Measurements from ENCODE around the gene TCF3. TPM values are rescaled to one million over a fixed set of nuclear protein-coding genes. Genes with fewer than 3 reads are reported as not detected.
A peak's percentile ranks its signal among the peaks of the same experiment; 100 is the strongest.
"Not testable (repeated sequence)": the region's sequence is repeated elsewhere in the genome, so short reads cannot be mapped to it uniquely, and the experiment has no call there.

TCF3 gene
- total RNA-seq, 2 donors from 2014 or later, result 53.6 to 87.0 TPM

DNA sequence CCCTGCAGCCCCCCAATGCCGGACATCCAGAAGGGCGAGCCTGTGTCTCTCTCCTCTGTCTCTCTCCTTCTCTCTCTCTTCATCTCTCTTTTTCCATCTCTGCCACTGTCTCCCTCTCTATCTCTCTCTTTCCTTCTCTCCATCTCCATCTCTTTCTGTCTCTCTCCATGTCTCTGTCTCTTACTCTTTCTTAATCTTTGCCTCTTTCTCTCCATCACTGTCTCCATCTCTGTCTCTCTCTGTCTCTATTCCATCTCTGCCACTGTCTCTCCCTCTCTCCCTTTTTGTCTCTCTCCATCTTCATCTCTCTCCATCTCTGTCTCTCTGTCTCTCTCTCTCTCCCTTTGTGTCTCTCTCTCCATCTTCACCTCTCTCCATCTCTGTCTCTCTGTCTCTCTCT is 25.7 kb upstream of the TCF3 start:
- H3K9me3 Mint-ChIP-seq, result no peaks in the 10 kb centered on the region
- H3K27ac Mint-ChIP-seq, result no peak overlapping the region
- ATAC-seq (replicated peaks), result no peak
- no peak overlapping the region for H3K4me3 Mint-ChIP-seq
- no peaks in the 10 kb centered on the region for H3K4me1 Mint-ChIP-seq
- H3K27me3 Mint-ChIP-seq, result peaks cover 38% of the 10 kb centered on the region
- H3K36me3 Mint-ChIP-seq (ENCODE audit: low read depth), result no peaks in the 10 kb centered on the region

GRCh38 chr19:1676351-1677266 is 24.2 kb upstream of the TCF3 start:
- ATAC-seq (replicated peaks), result no peak
- Mint-ChIP-seq H3K4me1 (no peaks in the 10 kb centered on the region), H3K36me3 (ENCODE audit: low read depth) (no peaks in the 10 kb centered on the region), H3K9me3 (no peaks in the 10 kb centered on the region), H3K27ac (no peak overlapping the region), H3K4me3 (no peak overlapping the region), H3K27me3 (peaks cover 33% of the 10 kb centered on the region)

GRCh38 chr19:1675633-1676350 is 23.4 kb upstream of the TCF3 start:
- peaks cover 29% of the 10 kb centered on the region for H3K27me3 Mint-ChIP-seq
- no peak overlapping the region for H3K27ac Mint-ChIP-seq
- H3K9me3 Mint-ChIP-seq, result no peaks in the 10 kb centered on the region
- no peaks in the 10 kb centered on the region for H3K4me1 Mint-ChIP-seq
- ATAC-seq (replicated peaks), result no peak
- H3K4me3 Mint-ChIP-seq, result no peak overlapping the region
- no peaks in the 10 kb centered on the region for H3K36me3 Mint-ChIP-seq (ENCODE audit: low read depth)

- Mint-ChIP-seq H3K4me1 (no peaks in the 10 kb centered on the region), H3K27ac (no peak overlapping the region)
These were observed 21.9 kb upstream of the TCF3 start for GRCh38 chr19:1674293-1674679.

DNA sequence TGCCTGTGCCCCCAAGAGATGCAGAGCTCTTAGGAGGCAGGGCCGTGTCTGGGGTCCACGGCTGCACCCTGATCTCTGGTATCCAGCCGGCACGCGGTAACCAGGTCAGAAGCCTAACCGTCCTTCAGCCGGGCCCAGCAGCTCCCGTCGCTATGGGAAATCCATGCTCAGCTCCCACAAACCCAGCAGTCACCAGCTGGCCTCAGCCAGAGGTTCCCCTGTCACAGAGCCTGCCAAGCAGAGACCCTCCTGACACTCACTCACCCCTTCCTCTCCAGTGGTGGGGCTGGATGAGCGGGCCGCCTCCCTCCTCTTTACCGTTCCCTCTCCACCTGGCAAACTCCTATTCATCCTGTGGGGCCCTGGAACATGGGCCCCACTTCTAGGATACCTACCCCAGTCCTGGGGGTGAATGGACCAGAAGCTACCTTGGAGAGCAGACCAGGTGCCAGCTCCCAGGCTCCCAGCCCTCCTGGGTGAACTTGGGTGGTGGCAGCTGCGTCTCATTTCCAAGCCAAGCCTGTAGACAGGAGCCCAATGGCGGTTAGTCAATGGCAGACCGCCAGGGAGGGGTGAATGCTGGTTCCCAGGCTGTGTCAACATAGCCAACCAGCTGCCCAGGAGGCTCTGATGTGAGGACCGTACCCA is 21.4 kb upstream of the TCF3 start:
- no peak overlapping the region for H3K27ac Mint-ChIP-seq
- no peak overlapping the region for H3K4me3 Mint-ChIP-seq
- no peaks in the 10 kb centered on the region for H3K36me3 Mint-ChIP-seq (ENCODE audit: low read depth)
- ATAC-seq (replicated peaks), result no peak
- no peaks in the 10 kb centered on the region for H3K4me1 Mint-ChIP-seq
- H3K27me3 Mint-ChIP-seq, result peaks cover 30% of the 10 kb centered on the region
- H3K9me3 Mint-ChIP-seq, result no peaks in the 10 kb centered on the region

More at GRCh38 chr19:1674293-1674679, 21.9 kb upstream of the TCF3 start:
- H3K36me3 Mint-ChIP-seq (ENCODE audit: low read depth), result no peaks in the 10 kb centered on the region
- H3K27me3 Mint-ChIP-seq, result peaks cover 30% of the 10 kb centered on the region
- H3K4me3 Mint-ChIP-seq, result no peak overlapping the region
- no peak for ATAC-seq (replicated peaks)
- no peaks in the 10 kb centered on the region for H3K9me3 Mint-ChIP-seq

GRCh38 chr19:1672769-1673644 is 20.6 kb upstream of the TCF3 start:
- peaks cover 30% of the 10 kb centered on the region for H3K27me3 Mint-ChIP-seq
- H3K9me3 Mint-ChIP-seq, result no peaks in the 10 kb centered on the region
- no peaks in the 10 kb centered on the region for H3K36me3 Mint-ChIP-seq (ENCODE audit: low read depth)
- H3K4me3 Mint-ChIP-seq, result no peak overlapping the region
- peaks cover 5% of the 10 kb centered on the region for H3K4me1 Mint-ChIP-seq
- H3K27ac Mint-ChIP-seq, result no peak overlapping the region
- ATAC-seq (replicated peaks), result no peak

- H3K4me3 Mint-ChIP-seq, result no peak overlapping the region
- no peaks in the 10 kb centered on the region for H3K9me3 Mint-ChIP-seq
- peaks cover 9% of the 10 kb centered on the region for H3K4me1 Mint-ChIP-seq
- H3K27ac Mint-ChIP-seq, result no peak overlapping the region
- ATAC-seq (replicated peaks), result peak; percentile 63
- H3K36me3 Mint-ChIP-seq (ENCODE audit: low read depth), result no peaks in the 10 kb centered on the region
- H3K27me3 Mint-ChIP-seq, result peaks cover 31% of the 10 kb centered on the region
These were observed 19.8 kb upstream of the TCF3 start for GRCh38 chr19:1672038-1672768.

DNA sequence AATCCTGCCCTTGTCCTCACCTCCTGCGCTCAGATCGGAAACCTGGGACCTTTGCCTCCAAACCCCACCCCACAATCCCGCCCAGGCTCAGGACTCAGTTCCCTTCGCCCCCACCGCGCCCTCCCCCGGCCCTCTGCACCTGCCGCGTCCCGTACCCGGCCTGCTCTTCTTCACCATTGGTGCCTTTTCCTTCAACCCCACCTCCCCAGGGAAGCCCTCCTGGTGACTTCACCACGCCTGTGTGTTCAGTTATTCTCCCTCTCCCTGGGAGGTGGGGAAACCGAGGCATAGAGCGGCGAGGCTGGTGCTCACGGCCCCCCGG is 19.3 kb upstream of the TCF3 start:
- H3K4me3 Mint-ChIP-seq, result peak overlapping the region; percentile 38

DNA sequence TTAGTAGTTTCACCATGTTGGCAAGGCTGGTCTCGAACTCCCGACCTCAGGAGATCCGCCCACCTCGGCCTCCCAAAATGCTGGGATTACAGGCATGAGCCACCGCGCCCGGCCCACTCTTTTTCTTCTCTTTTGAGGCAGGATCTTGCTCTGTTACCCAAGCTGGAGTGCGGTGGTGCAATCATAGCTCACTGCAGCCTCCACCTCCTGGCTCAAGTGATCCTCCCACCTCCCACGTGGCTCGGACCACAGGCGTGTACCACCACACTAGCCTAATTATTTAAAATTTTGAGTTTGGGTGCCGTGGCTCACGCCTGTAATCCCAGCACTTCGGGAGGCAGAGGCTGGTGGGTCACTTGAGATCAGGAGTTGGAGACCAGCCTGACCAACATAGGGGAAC is 18.3 kb upstream of the TCF3 start:
- not testable (repeated sequence) for H3K4me1 Mint-ChIP-seq; H3K9me3 Mint-ChIP-seq; H3K27ac Mint-ChIP-seq; ATAC-seq (replicated peaks); H3K36me3 Mint-ChIP-seq (ENCODE audit: low read depth); H3K4me3 Mint-ChIP-seq
- H3K27me3 Mint-ChIP-seq, result peaks cover 24% of the 10 kb centered on the region

More for the DNA sequence above, 19.3 kb upstream of the TCF3 start:
- Mint-ChIP-seq H3K4me1 (peaks cover 9% of the 10 kb centered on the region), H3K27ac (no peak overlapping the region), H3K27me3 (peaks cover 27% of the 10 kb centered on the region), H3K9me3 (no peaks in the 10 kb centered on the region), H3K36me3 (ENCODE audit: low read depth) (no peaks in the 10 kb centered on the region)
- ATAC-seq (replicated peaks), result peak; percentile 24

GRCh38 chr19:1668486-1669270 is 16.3 kb upstream of the TCF3 start:
- ATAC-seq (replicated peaks), result peak; percentile 49
- Mint-ChIP-seq H3K9me3 (no peaks in the 10 kb centered on the region), H3K27ac (no peak overlapping the region), H3K36me3 (ENCODE audit: low read depth) (no peaks in the 10 kb centered on the region), H3K27me3 (peaks cover 17% of the 10 kb centered on the region), H3K4me1 (peaks cover 9% of the 10 kb centered on the region), H3K4me3 (peak overlapping the region; percentile 24)

GRCh38 chr19:1668048-1668485 is 15.7 kb upstream of the TCF3 start:
- H3K36me3 Mint-ChIP-seq (ENCODE audit: low read depth), result no peaks in the 10 kb centered on the region
- no peaks in the 10 kb centered on the region for H3K9me3 Mint-ChIP-seq
- no peak overlapping the region for H3K27ac Mint-ChIP-seq
- peaks cover 14% of the 10 kb centered on the region for H3K27me3 Mint-ChIP-seq
- peaks cover 9% of the 10 kb centered on the region for H3K4me1 Mint-ChIP-seq
- ATAC-seq (replicated peaks), result no peak
- peak overlapping the region; percentile 24 for H3K4me3 Mint-ChIP-seq

- Mint-ChIP-seq H3K36me3 (ENCODE audit: low read depth) (no peaks in the 10 kb centered on the region), H3K27ac (no peak overlapping the region)
- no peak for ATAC-seq (replicated peaks)
These were observed 13.2 kb upstream of the TCF3 start for GRCh38 chr19:1665565-1666047.

DNA sequence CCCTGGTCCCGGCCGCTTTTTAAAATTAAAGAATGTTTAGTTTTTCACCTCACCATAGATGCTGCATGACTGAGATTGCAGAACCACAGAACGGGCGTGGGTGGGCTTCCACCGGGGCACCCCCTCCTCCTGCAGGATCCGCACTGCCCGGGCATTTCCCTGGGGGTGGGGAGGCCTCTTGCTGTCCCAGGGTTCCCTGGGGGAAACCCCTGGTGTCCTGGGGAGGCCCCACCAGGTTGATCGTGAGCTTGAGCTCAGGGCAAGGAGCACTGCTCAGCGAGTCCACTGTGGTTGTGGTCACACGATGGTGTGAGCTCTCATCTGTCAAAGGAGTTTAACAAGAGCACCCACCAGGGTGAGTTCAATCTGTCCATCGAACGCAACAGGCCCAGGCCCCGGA is 11.4 kb upstream of the TCF3 start:
- peaks cover 9% of the 10 kb centered on the region for H3K4me1 Mint-ChIP-seq
- peak; percentile 95 for ATAC-seq (replicated peaks)
- H3K27me3 Mint-ChIP-seq, result peaks cover 10% of the 10 kb centered on the region
- H3K36me3 Mint-ChIP-seq (ENCODE audit: low read depth), result no peaks in the 10 kb centered on the region
- H3K4me3 Mint-ChIP-seq, result peak overlapping the region; percentile 13
- no peaks in the 10 kb centered on the region for H3K9me3 Mint-ChIP-seq
- no peak overlapping the region for H3K27ac Mint-ChIP-seq

More at GRCh38 chr19:1665565-1666047, 13.2 kb upstream of the TCF3 start:
- Mint-ChIP-seq H3K9me3 (no peaks in the 10 kb centered on the region), H3K27me3 (peaks cover 14% of the 10 kb centered on the region), H3K4me3 (no peak overlapping the region), H3K4me1 (peaks cover 9% of the 10 kb centered on the region)

Measured in activated T-helper 17 cell treated with anti-CD3 and anti-CD28 coated beads, Interleukin-2, amount 50 U/mL, for 72 hours (primary cell).